ENCODE data around the gene MIS18BP1.

DNA sequence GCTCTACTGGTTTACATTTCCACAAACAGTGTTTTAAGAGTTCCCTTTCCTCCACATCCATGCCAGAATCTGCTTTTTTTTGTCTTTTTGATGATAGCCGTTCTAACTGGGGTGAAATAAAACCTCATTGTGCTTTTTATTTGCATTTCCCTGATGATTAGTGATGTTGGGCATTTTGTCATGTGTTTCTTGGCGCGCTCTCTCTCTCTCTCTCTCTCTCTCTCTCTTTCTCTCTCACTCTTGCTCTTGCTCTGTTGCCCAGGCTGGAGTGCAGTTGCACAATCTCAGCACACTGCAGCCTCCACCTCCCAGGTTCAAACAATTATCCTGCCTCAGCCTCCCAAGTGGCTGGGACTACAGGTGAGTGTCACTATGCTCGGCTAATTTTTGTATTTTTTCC lies 9.6 kb upstream of the MIS18BP1 start:
- TF ChIP-seq, protein P1, sequence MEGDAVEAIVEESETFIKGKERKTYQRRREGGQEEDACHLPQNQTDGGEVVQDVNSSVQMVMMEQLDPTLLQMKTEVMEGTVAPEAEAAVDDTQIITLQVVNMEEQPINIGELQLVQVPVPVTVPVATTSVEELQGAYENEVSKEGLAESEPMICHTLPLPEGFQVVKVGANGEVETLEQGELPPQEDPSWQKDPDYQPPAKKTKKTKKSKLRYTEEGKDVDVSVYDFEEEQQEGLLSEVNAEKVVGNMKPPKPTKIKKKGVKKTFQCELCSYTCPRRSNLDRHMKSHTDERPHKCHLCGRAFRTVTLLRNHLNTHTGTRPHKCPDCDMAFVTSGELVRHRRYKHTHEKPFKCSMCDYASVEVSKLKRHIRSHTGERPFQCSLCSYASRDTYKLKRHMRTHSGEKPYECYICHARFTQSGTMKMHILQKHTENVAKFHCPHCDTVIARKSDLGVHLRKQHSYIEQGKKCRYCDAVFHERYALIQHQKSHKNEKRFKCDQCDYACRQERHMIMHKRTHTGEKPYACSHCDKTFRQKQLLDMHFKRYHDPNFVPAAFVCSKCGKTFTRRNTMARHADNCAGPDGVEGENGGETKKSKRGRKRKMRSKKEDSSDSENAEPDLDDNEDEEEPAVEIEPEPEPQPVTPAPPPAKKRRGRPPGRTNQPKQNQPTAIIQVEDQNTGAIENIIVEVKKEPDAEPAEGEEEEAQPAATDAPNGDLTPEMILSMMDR (IDR thresholded peaks at IDR 0.05) = no peak
- no peak for TF ChIP-seq POLR2AphosphoS5 (IDR thresholded peaks at IDR 0.05)
